ENCODE data around the gene NUTM2D.
"Not testable (repeated sequence)": the region's sequence is repeated elsewhere in the genome, so short reads cannot be mapped to it uniquely, and the experiment has no call there.

The NUTM2D gene

GRCh38 chr10:87383149-87383857 lies 25.8 kb downstream of the NUTM2D start:
- not testable (repeated sequence) for DNase-seq

GRCh38 chr10:87384283-87384682 lies 26.7 kb downstream of the NUTM2D start:
- not testable (repeated sequence) for DNase-seq

GRCh38 chr10:87385762-87386360 lies 28.3 kb downstream of the NUTM2D start:
- not testable (repeated sequence) for DNase-seq

- not testable (repeated sequence) for DNase-seq
Measured at GRCh38 chr10:87391360-87391759, 33.8 kb downstream of the NUTM2D start.

GRCh38 chr10:87396206-87396605 lies 38.7 kb downstream of the NUTM2D start:
- not testable (repeated sequence) for DNase-seq

GRCh38 chr10:87398436-87398835 lies 40.9 kb downstream of the NUTM2D start:
- not testable (repeated sequence) for DNase-seq

GRCh38 chr10:87407516-87408467 lies 50.2 kb downstream of the NUTM2D start:
- peak in 1 of 2 experiments; percentile 2 for DNase-seq

- not testable (repeated sequence) for DNase-seq
Measured at GRCh38 chr10:87413921-87414320, 56.4 kb downstream of the NUTM2D start.

All from activated CD4-positive, alpha-beta T cell treated with anti-CD3 and anti-CD28 coated beads, Interleukin-2, amount 50 U/mL, for 48 hours (primary cell).